ENCODE results near the gene CRYBG3. TPM values are rescaled to one million over a fixed set of nuclear protein-coding genes. Genes with fewer than 3 reads are reported as not detected.

CRYBG3 gene
- total RNA-seq, 1 experiment from 2014 or later: 17.2 TPM

DNA sequence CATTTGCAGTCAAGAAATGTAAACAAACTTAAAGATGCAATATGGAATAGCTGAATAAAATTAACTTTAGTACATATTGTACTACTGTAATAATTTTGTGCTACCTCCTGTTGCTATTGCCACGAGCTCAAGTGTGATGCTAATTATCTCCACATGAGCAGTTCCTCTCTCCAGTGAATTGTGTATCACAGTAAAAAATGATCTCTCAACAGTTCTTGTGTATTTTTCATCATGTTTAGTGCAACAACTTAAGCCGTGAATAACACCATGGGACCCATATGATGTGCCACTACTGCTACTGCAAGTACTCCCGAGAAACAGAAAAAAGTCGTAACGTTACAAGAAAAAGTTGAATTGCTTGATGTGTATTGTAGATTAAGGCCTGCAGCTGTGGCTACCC is 138.1 kb downstream of the CRYBG3 start:
- Histone ChIP-seq H2AFZ (no peak overlapping the region), H3K4me1 (replicated peaks; ENCODE audit: insufficient read depth) (peaks cover 16% of the 10 kb centered on the region), H3K4me2 (no peak overlapping the region), H4K20me1 (ENCODE audit: insufficient read depth) (peaks cover 11% of the 10 kb centered on the region), H3K36me3 (ENCODE audit: low read depth) (peaks cover 42% of the 10 kb centered on the region), H3K9me3 (ENCODE audit: insufficient read depth, low read depth) (no peaks in the 10 kb centered on the region), H3K79me2 (ENCODE audit: low read depth) (peaks cover 31% of the 10 kb centered on the region), H3K4me3 (no peak overlapping the region), H3K27ac (no peak overlapping the region), H3F3A (ENCODE audit: insufficient read depth, low read depth) (no peaks in the 10 kb centered on the region), H3K27me3 (ENCODE audit: insufficient read depth, low read depth) (no peaks in the 10 kb centered on the region), H3K9me2 (ENCODE audit: insufficient read depth) (no peaks in the 10 kb centered on the region)
- no peak for DNase-seq
- BruUV-seq (replicated peaks): no TSS peak
- intact Hi-C loops (cut with micrococcal nuclease; ENCODE audit: unreplicated experiment): no loop called here
- CTCF ChIA-PET: no interaction called here
- POLR2A ChIA-PET (ENCODE audit: unreplicated experiment): no interaction called here
- TF ChIP-seq EZH2 (IDR thresholded peaks at IDR 0.05; ENCODE audit: low read depth): no peak
- TF ChIP-seq, protein P1, sequence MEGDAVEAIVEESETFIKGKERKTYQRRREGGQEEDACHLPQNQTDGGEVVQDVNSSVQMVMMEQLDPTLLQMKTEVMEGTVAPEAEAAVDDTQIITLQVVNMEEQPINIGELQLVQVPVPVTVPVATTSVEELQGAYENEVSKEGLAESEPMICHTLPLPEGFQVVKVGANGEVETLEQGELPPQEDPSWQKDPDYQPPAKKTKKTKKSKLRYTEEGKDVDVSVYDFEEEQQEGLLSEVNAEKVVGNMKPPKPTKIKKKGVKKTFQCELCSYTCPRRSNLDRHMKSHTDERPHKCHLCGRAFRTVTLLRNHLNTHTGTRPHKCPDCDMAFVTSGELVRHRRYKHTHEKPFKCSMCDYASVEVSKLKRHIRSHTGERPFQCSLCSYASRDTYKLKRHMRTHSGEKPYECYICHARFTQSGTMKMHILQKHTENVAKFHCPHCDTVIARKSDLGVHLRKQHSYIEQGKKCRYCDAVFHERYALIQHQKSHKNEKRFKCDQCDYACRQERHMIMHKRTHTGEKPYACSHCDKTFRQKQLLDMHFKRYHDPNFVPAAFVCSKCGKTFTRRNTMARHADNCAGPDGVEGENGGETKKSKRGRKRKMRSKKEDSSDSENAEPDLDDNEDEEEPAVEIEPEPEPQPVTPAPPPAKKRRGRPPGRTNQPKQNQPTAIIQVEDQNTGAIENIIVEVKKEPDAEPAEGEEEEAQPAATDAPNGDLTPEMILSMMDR (conservative IDR thresholded peaks at IDR 0.05): no peak

DNA sequence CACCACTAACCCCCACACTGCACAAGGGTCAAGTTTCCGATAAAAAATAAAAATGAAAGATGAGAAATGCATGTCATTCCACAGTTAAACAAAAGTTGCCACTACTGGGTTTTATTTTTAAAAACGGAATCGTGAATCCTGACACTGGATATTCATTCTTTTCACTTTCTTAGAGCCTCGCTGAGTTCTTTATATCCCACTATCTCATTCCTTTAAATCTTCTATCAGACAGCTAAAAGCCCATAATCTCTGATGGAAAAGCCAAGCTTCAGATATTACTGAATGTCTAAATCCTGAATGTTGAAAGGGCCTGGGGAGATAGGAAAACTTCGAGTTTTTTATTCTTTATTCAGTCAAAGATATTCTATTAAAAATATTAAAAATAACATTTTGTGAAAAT is 138.7 kb downstream of the CRYBG3 start:
- Histone ChIP-seq H3K9me3 (ENCODE audit: insufficient read depth, low read depth) (no peaks in the 10 kb centered on the region), H3K4me1 (replicated peaks; ENCODE audit: insufficient read depth) (peaks cover 16% of the 10 kb centered on the region), H4K20me1 (ENCODE audit: insufficient read depth) (peaks cover 11% of the 10 kb centered on the region), H3K36me3 (ENCODE audit: low read depth) (peaks cover 42% of the 10 kb centered on the region), H3K9me2 (ENCODE audit: insufficient read depth) (no peaks in the 10 kb centered on the region), H3K27ac (no peak overlapping the region), H2AFZ (no peak overlapping the region), H3K4me3 (no peak overlapping the region), H3F3A (ENCODE audit: insufficient read depth, low read depth) (no peaks in the 10 kb centered on the region), H3K79me2 (ENCODE audit: low read depth) (peaks cover 34% of the 10 kb centered on the region), H3K4me2 (no peak overlapping the region), H3K27me3 (ENCODE audit: insufficient read depth, low read depth) (no peaks in the 10 kb centered on the region)
- TF ChIP-seq, protein P1 (conservative IDR thresholded peaks at IDR 0.05): no peak
- no peak for TF ChIP-seq EZH2 (IDR thresholded peaks at IDR 0.05; ENCODE audit: low read depth)
- DNase-seq: no peak
- intact Hi-C loops (cut with micrococcal nuclease; ENCODE audit: unreplicated experiment): no loop called here
- CTCF ChIA-PET: no interaction called here
- no TSS peak for BruUV-seq (replicated peaks)
- POLR2A ChIA-PET (ENCODE audit: unreplicated experiment): no interaction called here

DNA sequence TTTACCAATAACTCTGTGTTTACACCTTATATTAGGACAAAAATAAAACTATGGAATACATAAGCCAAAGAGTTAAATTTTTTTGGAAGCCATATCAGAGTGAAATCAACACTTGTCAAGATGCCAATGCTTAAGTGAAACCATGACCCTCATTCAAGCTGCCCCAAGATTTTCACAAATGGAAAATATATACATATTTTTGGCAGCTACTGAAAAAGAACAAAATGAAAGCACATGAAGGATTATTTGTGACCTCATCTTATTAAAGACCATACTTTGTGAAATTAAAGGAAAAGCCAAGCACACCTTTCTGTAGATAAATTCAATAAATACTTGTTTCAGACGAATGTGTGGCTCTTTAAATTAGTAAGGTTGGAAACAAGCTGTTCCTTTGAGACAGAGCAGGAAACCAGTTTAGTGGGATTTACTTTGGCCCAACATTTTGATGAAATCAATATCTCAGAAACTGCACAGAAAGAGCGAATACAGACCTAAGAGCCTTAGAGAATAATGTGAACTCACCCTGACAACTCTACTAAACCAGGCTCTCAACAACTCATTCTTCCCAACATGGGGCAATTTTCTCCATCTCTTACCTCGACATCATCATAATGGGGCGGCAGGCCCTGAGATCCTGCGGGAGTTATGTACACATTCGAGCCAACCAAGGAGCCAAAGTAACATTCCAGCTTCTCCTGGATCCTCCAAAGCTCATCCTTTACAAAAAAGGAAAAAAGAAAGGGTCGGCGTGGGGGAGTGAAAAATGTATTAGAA is 139.4 kb downstream of the CRYBG3 start:
- Histone ChIP-seq H3K79me2 (ENCODE audit: low read depth) (peaks cover 41% of the 10 kb centered on the region), H3F3A (ENCODE audit: insufficient read depth, low read depth) (no peaks in the 10 kb centered on the region), H3K4me2 (no peak overlapping the region), H3K9me3 (ENCODE audit: insufficient read depth, low read depth) (no peaks in the 10 kb centered on the region), H3K36me3 (ENCODE audit: low read depth) (peaks cover 42% of the 10 kb centered on the region), H3K27ac (no peak overlapping the region), H3K27me3 (ENCODE audit: insufficient read depth, low read depth) (no peaks in the 10 kb centered on the region), H4K20me1 (ENCODE audit: insufficient read depth) (peaks cover 11% of the 10 kb centered on the region), H3K4me3 (no peak overlapping the region), H2AFZ (no peak overlapping the region), H3K9me2 (ENCODE audit: insufficient read depth) (no peaks in the 10 kb centered on the region), H3K4me1 (replicated peaks; ENCODE audit: insufficient read depth) (peaks cover 12% of the 10 kb centered on the region)
- no peak for DNase-seq
- ChIA-PET CTCF (no interaction called here), POLR2A (ENCODE audit: unreplicated experiment) (no interaction called here)
- TF ChIP-seq, protein P1 (conservative IDR thresholded peaks at IDR 0.05): no peak
- no peak for TF ChIP-seq EZH2 (IDR thresholded peaks at IDR 0.05; ENCODE audit: low read depth)
- intact Hi-C loops (cut with micrococcal nuclease; ENCODE audit: unreplicated experiment): no loop called here
- BruUV-seq (replicated peaks): no TSS peak
